HL-60 (cell line): Measurements from ENCODE around the gene RAD23A.

Experiments used
- GABPA ChIP-seq: IDR thresholded peaks from 2 replicates; pipeline ENCODE4 v1.6.1; 2012; ENCODE audit warnings: low read depth
- POLR2AphosphoS5 ChIP-seq: IDR thresholded peaks from 2 replicates; pipeline ENCODE4 v1.6.1; 2012; ENCODE audit warnings: low read depth
- SPI1 ChIP-seq: IDR thresholded peaks from 2 replicates; pipeline ENCODE4 v1.6.1; 2012; ENCODE audit warnings: low read depth, mild to moderate bottlenecking, borderline replicate concordance
- TF ChIP-seq, protein P1 (sequence below): IDR thresholded peaks from one replicate; pipeline ENCODE4 v1.5.1; 2011; ENCODE audit warnings: low read length, control low read depth, inconsistent platforms; ENCODE audit not compliant: insufficient read depth
- TF ChIP-seq, protein P2 (sequence below): IDR thresholded peaks from 2 replicates; pipeline ENCODE4 v1.6.1; 2012; ENCODE audit warnings: low read depth; ENCODE audit not compliant: insufficient replicate concordance

DNA sequence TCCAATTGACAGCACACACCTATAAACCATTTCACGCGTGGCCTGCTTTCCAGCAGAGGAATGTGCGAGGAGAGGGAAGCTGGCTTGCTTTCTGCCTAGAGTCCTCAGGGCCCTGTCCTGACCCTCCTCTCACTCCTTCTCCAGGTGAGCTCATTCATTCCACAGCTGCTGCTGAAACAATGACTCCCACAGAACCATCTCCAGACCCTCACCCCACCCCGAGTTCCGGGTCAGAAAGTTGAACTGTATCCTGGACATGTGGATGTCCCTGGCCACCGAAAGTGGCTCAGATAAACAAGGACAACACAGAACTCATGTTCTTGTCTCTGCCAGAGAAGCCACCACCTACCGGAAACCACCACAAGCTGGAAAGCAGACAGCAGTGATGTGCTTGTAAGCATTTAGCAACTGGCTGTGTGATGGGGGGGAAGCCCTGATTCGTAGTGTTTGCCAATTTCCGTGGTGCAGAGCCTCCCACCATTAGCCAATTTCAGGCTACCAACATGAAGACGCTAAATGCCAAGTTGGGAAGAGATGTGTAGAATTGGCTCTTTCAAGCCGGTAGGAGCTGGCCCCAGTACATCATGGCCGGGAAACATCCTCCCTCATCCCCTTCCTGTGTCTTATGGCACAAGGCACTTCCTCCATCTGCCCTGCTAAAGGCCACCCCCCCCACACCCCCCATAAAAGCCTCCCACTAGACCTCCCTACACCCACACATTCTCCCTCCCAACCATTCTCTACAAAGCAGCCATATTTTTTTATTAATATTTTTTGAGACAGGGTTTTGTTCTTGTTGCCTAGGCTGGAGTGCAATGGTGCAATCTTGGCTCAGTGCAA is 31.6 kb upstream of the RAD23A start:
- TF ChIP-seq, protein P1, sequence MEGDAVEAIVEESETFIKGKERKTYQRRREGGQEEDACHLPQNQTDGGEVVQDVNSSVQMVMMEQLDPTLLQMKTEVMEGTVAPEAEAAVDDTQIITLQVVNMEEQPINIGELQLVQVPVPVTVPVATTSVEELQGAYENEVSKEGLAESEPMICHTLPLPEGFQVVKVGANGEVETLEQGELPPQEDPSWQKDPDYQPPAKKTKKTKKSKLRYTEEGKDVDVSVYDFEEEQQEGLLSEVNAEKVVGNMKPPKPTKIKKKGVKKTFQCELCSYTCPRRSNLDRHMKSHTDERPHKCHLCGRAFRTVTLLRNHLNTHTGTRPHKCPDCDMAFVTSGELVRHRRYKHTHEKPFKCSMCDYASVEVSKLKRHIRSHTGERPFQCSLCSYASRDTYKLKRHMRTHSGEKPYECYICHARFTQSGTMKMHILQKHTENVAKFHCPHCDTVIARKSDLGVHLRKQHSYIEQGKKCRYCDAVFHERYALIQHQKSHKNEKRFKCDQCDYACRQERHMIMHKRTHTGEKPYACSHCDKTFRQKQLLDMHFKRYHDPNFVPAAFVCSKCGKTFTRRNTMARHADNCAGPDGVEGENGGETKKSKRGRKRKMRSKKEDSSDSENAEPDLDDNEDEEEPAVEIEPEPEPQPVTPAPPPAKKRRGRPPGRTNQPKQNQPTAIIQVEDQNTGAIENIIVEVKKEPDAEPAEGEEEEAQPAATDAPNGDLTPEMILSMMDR: no peak
- TF ChIP-seq POLR2AphosphoS5: peak; percentile 97
- peak; percentile 62; the same call in 1 of the 2 replicates for TF ChIP-seq SPI1
- TF ChIP-seq, protein P2, sequence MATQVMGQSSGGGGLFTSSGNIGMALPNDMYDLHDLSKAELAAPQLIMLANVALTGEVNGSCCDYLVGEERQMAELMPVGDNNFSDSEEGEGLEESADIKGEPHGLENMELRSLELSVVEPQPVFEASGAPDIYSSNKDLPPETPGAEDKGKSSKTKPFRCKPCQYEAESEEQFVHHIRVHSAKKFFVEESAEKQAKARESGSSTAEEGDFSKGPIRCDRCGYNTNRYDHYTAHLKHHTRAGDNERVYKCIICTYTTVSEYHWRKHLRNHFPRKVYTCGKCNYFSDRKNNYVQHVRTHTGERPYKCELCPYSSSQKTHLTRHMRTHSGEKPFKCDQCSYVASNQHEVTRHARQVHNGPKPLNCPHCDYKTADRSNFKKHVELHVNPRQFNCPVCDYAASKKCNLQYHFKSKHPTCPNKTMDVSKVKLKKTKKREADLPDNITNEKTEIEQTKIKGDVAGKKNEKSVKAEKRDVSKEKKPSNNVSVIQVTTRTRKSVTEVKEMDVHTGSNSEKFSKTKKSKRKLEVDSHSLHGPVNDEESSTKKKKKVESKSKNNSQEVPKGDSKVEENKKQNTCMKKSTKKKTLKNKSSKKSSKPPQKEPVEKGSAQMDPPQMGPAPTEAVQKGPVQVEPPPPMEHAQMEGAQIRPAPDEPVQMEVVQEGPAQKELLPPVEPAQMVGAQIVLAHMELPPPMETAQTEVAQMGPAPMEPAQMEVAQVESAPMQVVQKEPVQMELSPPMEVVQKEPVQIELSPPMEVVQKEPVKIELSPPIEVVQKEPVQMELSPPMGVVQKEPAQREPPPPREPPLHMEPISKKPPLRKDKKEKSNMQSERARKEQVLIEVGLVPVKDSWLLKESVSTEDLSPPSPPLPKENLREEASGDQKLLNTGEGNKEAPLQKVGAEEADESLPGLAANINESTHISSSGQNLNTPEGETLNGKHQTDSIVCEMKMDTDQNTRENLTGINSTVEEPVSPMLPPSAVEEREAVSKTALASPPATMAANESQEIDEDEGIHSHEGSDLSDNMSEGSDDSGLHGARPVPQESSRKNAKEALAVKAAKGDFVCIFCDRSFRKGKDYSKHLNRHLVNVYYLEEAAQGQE: peak; percentile 55
- peak; percentile 28; the same call in 1 of the 2 replicates for TF ChIP-seq GABPA
